Suprapubic skin (tissue), 3 donors: ENCODE results near the gene SPOPL.

Experiments
- CTCF ChIP-seq, 2 donors: fragments of 200-600 bp in 1 of 2; fragments of 450-650 bp in 1 of 2; sonication (generic) in 1 of 2; IDR thresholded peaks; one replicate each; pipeline ENCODE4 v1.5.1; 2016 to 2019; ENCODE audit warnings: antibody characterized with exemption in 2 of 2, mild to moderate bottlenecking in 1 of 2, moderate library complexity in 1 of 2
- EP300 ChIP-seq: sonication (generic); formaldehyde crosslinking; IDR thresholded peaks from one replicate; pipeline ENCODE4 v1.6.1; 2017; ENCODE audit warnings: antibody characterized with exemption
- POLR2A ChIP-seq, 2 donors: fragments of 450-650 bp; IDR thresholded peaks; one replicate each; pipeline ENCODE4 v1.6.1; 2017; ENCODE audit warnings: antibody characterized with exemption in 2 of 2, mild to moderate bottlenecking in 2 of 2, moderate library complexity in 2 of 2

DNA sequence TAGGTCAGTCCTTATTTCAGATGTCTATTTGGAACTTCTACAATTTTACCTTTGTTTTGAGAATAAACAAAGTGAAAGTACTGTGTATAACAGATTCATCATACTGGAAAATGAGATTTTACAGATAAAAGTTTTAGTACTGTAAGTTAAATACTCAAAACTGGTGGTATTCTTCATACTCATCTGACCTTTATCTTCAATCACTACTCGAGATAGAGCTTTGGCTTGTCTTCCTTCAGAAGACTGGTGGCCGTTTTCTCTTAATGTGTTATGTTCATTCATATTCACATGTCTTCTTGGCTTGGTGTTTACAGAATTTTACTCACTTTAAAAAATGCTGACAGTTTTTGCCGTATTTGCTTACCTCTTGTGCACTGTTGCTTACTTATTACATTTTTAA lies 2.1 kb downstream of the SPOPL start:
- TF ChIP-seq CTCF (IDR thresholded peaks at IDR 0.05) (no peak), POLR2A (IDR thresholded peaks at IDR 0.05) (no peak), EP300 (no peak)
